ENCODE data around the gene RNF145.

- TF ChIP-seq CTCF (IDR thresholded peaks at IDR 0.05) = no peak
- TF ChIP-seq POLR2A (IDR thresholded peaks at IDR 0.05) = no peak
Measured at GRCh38 chr5:159202151-159202550, 7.2 kb downstream of the RNF145 start.

Data from body of pancreas (tissue), 4 donors.